HepG2 (cell line): ENCODE data around the gene STAC. TPM values are rescaled to one million over a fixed set of nuclear protein-coding genes. Genes with fewer than 3 reads are reported as not detected.

Experiments
- ATAC-seq: fragments of 200-7000 bp; cut with Tn5 transposase; 3 replicates; pipeline ENCODE4 v1.9.1; 2020; ENCODE audit warnings: mild to moderate bottlenecking, moderate library complexity
- BruUV-seq: library from RNA; stranded (reverse); fragments of 400-500 nt; replicated peaks from 2 replicates; lab custom pipeline; 2021; lab: Mats Ljungman, UMichigan
- CTCF ChIA-PET: fragments of 300-600 bp; formaldehyde crosslinking; extraction: SDS; loops from one replicate; lab custom pipeline; 2021; ENCODE audit warnings: low total read pairs, inconsistent platforms, low intra/inter-chr PET ratio; lab: Yijun Ruan, JAX
- POLR2A ChIA-PET: fragments of 350-600 bp; sonication (Branson Sonifier 250); formaldehyde crosslinking; loops from one replicate; lab custom pipeline; 2020; ENCODE audit warnings: antibody characterized with exemption, inconsistent platforms; lab: Yijun Ruan, JAX
- DNase-seq: peaks from one replicate; pipeline ENCODE4 v3.0.0-alpha.2; 2015; ENCODE audit warnings: low spot score
- FAIRE-seq: peaks from 3 replicates; lab custom pipeline; 2011; peaks lifted over from hg19 to GRCh38; lab: Jason Lieb, UNC
- H2AFZ ChIP-seq: one replicate; pipeline ENCODE4 v1.6.1; 2011; ENCODE audit warnings: low read length, inconsistent platforms
- H3K27ac ChIP-seq: fragments of 300-600 bp; 3 replicates; pipeline ENCODE4 v1.8.0; 2011; ENCODE audit warnings: mixed run types, mild to moderate bottlenecking, mixed read lengths, low read length, inconsistent platforms; ENCODE audit not compliant: insufficient read depth; ENCODE audit errors: extremely low read length
- H3K27me3 ChIP-seq, 2 experiments: fragments of 200-600 bp in 1 of 2; 2 replicates in 1 of 2; 3 replicates in 1 of 2; pipeline versions ENCODE4 v1.6.0 to v1.8.0; 2011; ENCODE audit warnings: low read length in 2 of 2, mild to moderate bottlenecking in 2 of 2, moderate library complexity in 2 of 2, inconsistent platforms in 1 of 2; ENCODE audit not compliant: insufficient read depth in 2 of 2, control insufficient read depth in 1 of 2
- H3K36me3 ChIP-seq, 2 experiments: fragments of 200-600 bp in 1 of 2; replicated peaks in 1 of 2; 2 replicates in 1 of 2; 3 replicates in 1 of 2; pipeline versions ENCODE4 v1.5.1 to v1.8.0; 2011; ENCODE audit warnings: low read length in 2 of 2, inconsistent platforms in 1 of 2; ENCODE audit not compliant: insufficient read depth in 2 of 2, control insufficient read depth in 1 of 2
- H3K4me1 ChIP-seq: 2 replicates; pipeline ENCODE4 v1.5.1; 2012; ENCODE audit warnings: low read length, inconsistent platforms; ENCODE audit not compliant: insufficient read depth
- H3K4me2 ChIP-seq: 2 replicates; pipeline ENCODE4 v1.6.0; 2011; ENCODE audit warnings: low read depth, low read length, inconsistent platforms
- H3K4me3 ChIP-seq, 3 experiments: fragments of 200-600 bp in 1 of 3; sonication (generic), shearing (Covaris generic) in 1 of 3; replicated peaks in 1 of 3; 2 replicates each; pipeline ENCODE4 v1.5.1; 2011 to 2016; ENCODE audit warnings: low read length in 3 of 3, inconsistent platforms in 2 of 3, low read depth in 2 of 3, mild to moderate bottlenecking in 2 of 3, control low read depth in 1 of 3, mixed read lengths in 1 of 3; ENCODE audit not compliant: insufficient read depth in 1 of 3
- H3K79me2 ChIP-seq: one replicate; pipeline ENCODE4 v1.6.1; 2011; ENCODE audit warnings: low read length, inconsistent platforms; ENCODE audit not compliant: insufficient read depth
- H3K9ac ChIP-seq: 2 replicates; pipeline ENCODE4 v1.6.0; 2011; ENCODE audit warnings: mild to moderate bottlenecking, low read depth, low read length, inconsistent platforms; ENCODE audit not compliant: insufficient read depth
- H3K9me3 ChIP-seq: 2 replicates; pipeline ENCODE4 v1.5.1; 2012; ENCODE audit warnings: mild to moderate bottlenecking, low read length
- H4K20me1 ChIP-seq: 2 replicates; pipeline ENCODE4 v1.6.0; 2011; ENCODE audit warnings: inconsistent platforms, mild to moderate bottlenecking, low read length, moderate library complexity; ENCODE audit not compliant: insufficient read depth
- ATAD3A ChIP-seq: sonication (generic); formaldehyde crosslinking; IDR thresholded peaks from 2 replicates; pipeline ENCODE4 v1.4.0; 2020; ENCODE audit warnings: missing genetic modification reagents
- CEBPG ChIP-seq: IDR thresholded peaks from 2 replicates; pipeline ENCODE4 v1.6.1; 2016
- CTCF ChIP-seq: sonication (generic); formaldehyde crosslinking; IDR thresholded peaks from 2 replicates; pipeline ENCODE4 v1.5.0; 2020; ENCODE audit warnings: mild to moderate bottlenecking, missing genetic modification reagents, moderate library complexity
- ERF ChIP-seq: IDR thresholded peaks from 2 replicates; pipeline ENCODE4 v1.6.1; 2018; ENCODE audit warnings: missing biosample characterization, missing genetic modification reagents
- FOXP1 ChIP-seq, 2 experiments: fragments of 450-650 bp in 1 of 2; IDR thresholded peaks; 2 replicates each; pipeline ENCODE4 v1.6.1; 2017 to 2018; ENCODE audit warnings: antibody characterized with exemption in 1 of 2
- RARG ChIP-seq: sonication (generic); formaldehyde crosslinking; IDR thresholded peaks from 2 replicates; pipeline ENCODE4 v1.4.0; 2020; ENCODE audit warnings: low read depth, mild to moderate bottlenecking, missing genetic modification reagents
- ZGPAT ChIP-seq: IDR thresholded peaks from 2 replicates; pipeline ENCODE4 v1.6.1; 2016; ENCODE audit warnings: mild to moderate bottlenecking
- ZMAT5 ChIP-seq: sonication (generic); formaldehyde crosslinking; IDR thresholded peaks from 2 replicates; pipeline ENCODE4 v1.5.0; 2020; ENCODE audit warnings: mild to moderate bottlenecking, low read depth, missing genetic modification reagents, borderline replicate concordance
- ZNF12 ChIP-seq: sonication (generic); formaldehyde crosslinking; IDR thresholded peaks from 2 replicates; pipeline ENCODE4 v1.5.0; 2020; ENCODE audit warnings: missing genetic modification reagents
- ZNF121 ChIP-seq: sonication (generic); formaldehyde crosslinking; IDR thresholded peaks from 2 replicates; pipeline ENCODE4 v1.5.0; 2020; ENCODE audit warnings: mild to moderate bottlenecking, missing genetic modification reagents
- ZNF484 ChIP-seq: sonication (generic); formaldehyde crosslinking; IDR thresholded peaks from 2 replicates; pipeline ENCODE4 v1.5.1; 2020; ENCODE audit warnings: mild to moderate bottlenecking, low read depth, missing genetic modification reagents, borderline replicate concordance
- ZNF704 ChIP-seq: sonication (generic); formaldehyde crosslinking; IDR thresholded peaks from 2 replicates; pipeline ENCODE4 v1.8.1; 2023; ENCODE audit warnings: mild to moderate bottlenecking, inconsistent platforms, moderate library complexity, missing genetic modification reagents, borderline replicate concordance
- ZNF878 ChIP-seq: sonication (generic); formaldehyde crosslinking; IDR thresholded peaks from 2 replicates; pipeline ENCODE4 v1.8.1; 2023; ENCODE audit warnings: mild to moderate bottlenecking, missing genetic modification reagents, moderate library complexity
- ZUFSP ChIP-seq: sonication (generic); formaldehyde crosslinking; IDR thresholded peaks from 2 replicates; pipeline ENCODE4 v1.9.0; 2021; ENCODE audit warnings: missing genetic modification reagents, mild to moderate bottlenecking, borderline replicate concordance
- WGBS: methylation state at CpG from one replicate; pipeline ENCODE4 v1.1.6; 2017; ENCODE audit warnings: low lambda C conversion rate; 5-methylcytosine and 5-hydroxymethylcytosine counted together
- in situ Hi-C: cut with HindIII; loops from 2 replicates; pipeline ENCODE4 v1.10.0; 2017; ENCODE audit warnings: low pct_unique_long_range_greater_than_20kb; ENCODE audit not compliant: extremely low pct_ligation_motif_present
- intact Hi-C: fragments of 100-400 bp; cut with micrococcal nuclease; formaldehyde crosslinking; loops from one replicate; pipeline ENCODE4 v1.10.0; 2022; ENCODE audit not compliant: unreplicated experiment
- polyA plus RNA-seq, 8 experiments: library from polyadenylated mRNA; depleted of rRNA in 3 of 8; stranded (reverse) in 7 of 8; unstranded in 1 of 8; fragments of >200 nt; fragmentation: Illumina TruSeq in 4 of 8; extraction: Trizol in 4 of 8; gene quantifications; 2 replicates each; pipeline versions ENCODE4 v1.2.1 to v1.2.3, GENCODE V29; 2011 to 2016; ENCODE audit warnings: low read depth in 4 of 8, missing spikeins in 1 of 8, mixed read lengths in 1 of 8; ENCODE audit not compliant: insufficient read depth in 1 of 8
- total RNA-seq, 5 experiments: library from RNA; depleted of rRNA; stranded (reverse); fragments of >200 nt; fragmentation: Illumina TruSeq; extraction: Trizol; gene quantifications; 2 replicates each; pipeline ENCODE4 v1.2.3, GENCODE V29; 2016; ENCODE audit warnings: low read depth in 1 of 5

STAC gene
- total and polyA plus RNA-seq, 2 of the 13 experiments (the other 11 are each of a cell fraction or from before 2014, with no cell fraction given): not detected

- Histone ChIP-seq H2AFZ (no peak overlapping the region), H4K20me1 (no peaks in the 10 kb centered on the region), H3K79me2 (no peaks in the 10 kb centered on the region), H3K9me3 (no peaks in the 10 kb centered on the region), H3K27ac (no peak overlapping the region), H3K4me1 (no peaks in the 10 kb centered on the region), H3K4me3 (no peak overlapping the region), H3K4me2 (no peak overlapping the region), H3K27me3 (no peaks in the 10 kb centered on the region), H3K36me3 (no peaks in the 10 kb centered on the region), H3K9ac (no peak overlapping the region)
- POLR2A ChIA-PET: no interaction called here
- CTCF ChIA-PET: no interaction called here
- ATAC-seq: no peak
- BruUV-seq: no TSS peak
- 3% methylated on average over 2 of the region's 2 CpGs for WGBS
- in situ Hi-C loops: no loop called here
- DNase-seq: no peak
- intact Hi-C loops: no loop called here
- no peak for TF ChIP-seq ATAD3A (CRISPR knock-in tag)
- no peak for TF ChIP-seq ZNF484 (CRISPR knock-in tag)
- no peak for TF ChIP-seq RARG
- no peak for TF ChIP-seq ZNF878 (CRISPR knock-in tag)
- TF ChIP-seq ZGPAT (CRISPR knock-in tag): no peak
- TF ChIP-seq CTCF (CRISPR knock-in tag): no peak
- no peak for TF ChIP-seq FOXP1 (IDR thresholded peaks at IDR 0.05)
- TF ChIP-seq FOXP1 (CRISPR knock-in tag; IDR thresholded peaks at IDR 0.05): no peak
- no peak for TF ChIP-seq ZUFSP (CRISPR knock-in tag)
- no peak for TF ChIP-seq ERF (CRISPR knock-in tag)
- TF ChIP-seq ZMAT5 (CRISPR knock-in tag): no peak
- TF ChIP-seq ZNF12 (CRISPR knock-in tag): no peak
- no peak for TF ChIP-seq ZNF121 (CRISPR knock-in tag)
- TF ChIP-seq CEBPG (CRISPR knock-in tag): no peak
- no peak for TF ChIP-seq ZNF704 (CRISPR knock-in tag)
- FAIRE-seq: no peak
Measured at GRCh38 chr3:36417237-36417636, 36.9 kb downstream of the STAC start.
